IMR-90 (cell line): ENCODE results near the gene LDLRAD3. TPM values are rescaled to one million over a fixed set of nuclear protein-coding genes. Genes with fewer than 3 reads are reported as not detected.

ENCODE experiments used
- ATAC-seq: fragments of 200-7000 bp; cut with Tn5 transposase; 2 replicates; pipeline ENCODE4 v1.9.1; 2020; ENCODE audit warnings: low read depth, mild to moderate bottlenecking, moderate library complexity
- BruUV-seq: library from RNA; stranded (reverse); fragments of 400-500 nt; replicated peaks from 2 replicates; lab custom pipeline; 2021; lab: Mats Ljungman, UMichigan
- CTCF ChIA-PET: fragments of 300-600 bp; formaldehyde crosslinking; extraction: SDS; loops from one replicate; lab custom pipeline; 2021; ENCODE audit warnings: antibody characterized with exemption; lab: Yijun Ruan, JAX
- POLR2A ChIA-PET: fragments of 300-600 bp; sonication (Branson Sonifier 250); formaldehyde crosslinking; loops from one replicate; lab custom pipeline; 2022; ENCODE audit warnings: antibody characterized with exemption; ENCODE audit not compliant: unreplicated experiment; lab: Charles Lee
- DNase-seq: peaks from one replicate; pipeline ENCODE4 v3.0.0; 2013
- H2AFZ ChIP-seq: replicated peaks from 2 replicates; pipeline ENCODE3; 2013; ENCODE audit warnings: low read length, mild to moderate bottlenecking; ENCODE audit not compliant: poor library complexity
- H2AK5ac ChIP-seq: 2 replicates; pipeline ENCODE4 v1.6.1; 2013; ENCODE audit warnings: low read depth, low read length, inconsistent platforms
- H2AK9ac ChIP-seq: replicated peaks from 2 replicates; pipeline ENCODE3; 2013; ENCODE audit warnings: mild to moderate bottlenecking, low read depth, low read length, moderate library complexity; ENCODE audit not compliant: poor library complexity
- H2BK120ac ChIP-seq: 2 replicates; pipeline ENCODE4 v1.6.1; 2013; ENCODE audit warnings: low read depth, low read length, inconsistent platforms
- H2BK15ac ChIP-seq: 3 replicates; pipeline ENCODE4 v1.6.1; 2013; ENCODE audit warnings: low read depth, low read length, inconsistent platforms
- H2BK20ac ChIP-seq: 2 replicates; pipeline ENCODE4 v1.6.1; 2013; ENCODE audit warnings: low read depth, mild to moderate bottlenecking, inconsistent platforms, low read length, moderate library complexity
- H2BK5ac ChIP-seq: 2 replicates; pipeline ENCODE4 v1.6.1; 2013; ENCODE audit warnings: mild to moderate bottlenecking, low read depth, low read length, inconsistent platforms; ENCODE audit not compliant: poor library complexity, severe bottlenecking
- H3K14ac ChIP-seq: replicated peaks from 2 replicates; pipeline ENCODE4 v1.6.1; 2013; ENCODE audit warnings: low read depth, low read length, inconsistent platforms
- H3K18ac ChIP-seq: 2 replicates; pipeline ENCODE4 v1.6.1; 2013; ENCODE audit warnings: low read depth, low read length, control low read depth
- H3K23ac ChIP-seq: 2 replicates; pipeline ENCODE4 v1.6.1; 2013; ENCODE audit warnings: low read depth, low read length, inconsistent platforms
- H3K27ac ChIP-seq: 2 replicates; pipeline ENCODE4 v1.5.1; 2013; ENCODE audit warnings: mild to moderate bottlenecking, control low read depth, low read length; ENCODE audit not compliant: insufficient read depth
- H3K27me3 ChIP-seq: 2 replicates; pipeline ENCODE4 v1.6.1; 2013; ENCODE audit warnings: low read length; ENCODE audit not compliant: control insufficient read depth, insufficient read depth
- H3K36me3 ChIP-seq: 2 replicates; pipeline ENCODE4 v1.6.1; 2013; ENCODE audit warnings: low read length, mixed read lengths; ENCODE audit not compliant: control insufficient read depth, insufficient read depth
- H3K4ac ChIP-seq: 2 replicates; pipeline ENCODE4 v1.6.1; 2013; ENCODE audit warnings: low read depth, low read length, inconsistent platforms
- H3K4me1 ChIP-seq: 2 replicates; pipeline ENCODE4 v1.6.1; 2013; ENCODE audit warnings: low read length, mixed read lengths; ENCODE audit not compliant: control insufficient read depth, insufficient read depth
- H3K4me2 ChIP-seq: 2 replicates; pipeline ENCODE4 v1.6.1; 2013; ENCODE audit warnings: low read depth, mild to moderate bottlenecking, control low read depth, low read length, moderate library complexity
- H3K4me3 ChIP-seq: 2 replicates; pipeline ENCODE4 v1.5.1; 2013; ENCODE audit warnings: low read depth, mild to moderate bottlenecking, control low read depth, low read length, moderate library complexity; ENCODE audit not compliant: insufficient read depth
- H3K56ac ChIP-seq: 2 replicates; pipeline ENCODE4 v1.6.1; 2013; ENCODE audit warnings: low read length, inconsistent platforms; ENCODE audit not compliant: insufficient read depth; ENCODE audit errors: extremely low read depth
- H3K79me1 ChIP-seq, 2 experiments: 2 replicates each; pipeline ENCODE4 v1.6.1; 2013; ENCODE audit warnings: low read length in 2 of 2, inconsistent platforms in 1 of 2, low read depth in 1 of 2
- H3K9ac ChIP-seq: 2 replicates; pipeline ENCODE4 v1.6.1; 2013; ENCODE audit warnings: low read depth, low read length, control low read depth
- H3K9me1 ChIP-seq: 2 replicates; pipeline ENCODE4 v1.6.1; 2013; ENCODE audit warnings: low read length, inconsistent platforms; ENCODE audit not compliant: insufficient read depth
- H3K9me3 ChIP-seq: 2 replicates; pipeline ENCODE4 v1.6.1; 2013; ENCODE audit warnings: low read length; ENCODE audit not compliant: control insufficient read depth, insufficient read depth
- H4K20me1 ChIP-seq: 2 replicates; pipeline ENCODE4 v1.6.1; 2013; ENCODE audit warnings: low read length, inconsistent platforms; ENCODE audit not compliant: insufficient read depth
- H4K5ac ChIP-seq: 2 replicates; pipeline ENCODE4 v1.6.1; 2013; ENCODE audit warnings: mild to moderate bottlenecking, low read depth, low read length, control low read depth
- H4K8ac ChIP-seq, 2 experiments: 2 replicates each; pipeline ENCODE4 v1.6.1; 2013; ENCODE audit warnings: low read depth in 2 of 2, low read length in 2 of 2, control low read depth in 1 of 2, inconsistent platforms in 1 of 2
- H4K91ac ChIP-seq: 2 replicates; pipeline ENCODE4 v1.6.1; 2013; ENCODE audit warnings: low read depth, low read length, inconsistent platforms; ENCODE audit not compliant: insufficient read depth
- BHLHE40 ChIP-seq: fragments of 150-350 bp; IDR thresholded peaks from 2 replicates; pipeline ENCODE4 v1.6.1; 2016; ENCODE audit warnings: mild to moderate bottlenecking, low read depth, low read length
- CEBPB ChIP-seq: IDR thresholded peaks from 2 replicates; pipeline ENCODE4 v1.6.1; 2012; ENCODE audit warnings: low read depth, low read length, improper control_type of control experiment
- CHD1 ChIP-seq: IDR thresholded peaks from 2 replicates; pipeline ENCODE4 v1.6.1; 2012; ENCODE audit warnings: low read depth, low read length, improper control_type of control experiment
- CTCF ChIP-seq: conservative IDR thresholded peaks from 2 replicates; pipeline ENCODE4 v1.5.1; 2012; ENCODE audit warnings: mild to moderate bottlenecking, low read depth, low read length, improper control_type of control experiment
- ELK1 ChIP-seq: fragments of 150-350 bp; IDR thresholded peaks from 2 replicates; pipeline ENCODE4 v1.6.1; 2016; ENCODE audit warnings: low read depth, mild to moderate bottlenecking, low read length, moderate library complexity, borderline replicate concordance
- FOS ChIP-seq: fragments of 150-350 bp; IDR thresholded peaks from 2 replicates; pipeline ENCODE4 v1.6.1; 2016; ENCODE audit warnings: low read depth, low read length
- MAFK ChIP-seq: IDR thresholded peaks from 2 replicates; pipeline ENCODE4 v1.6.1; 2012; ENCODE audit warnings: low read depth, low read length, improper control_type of control experiment
- MAZ ChIP-seq: IDR thresholded peaks from 2 replicates; pipeline ENCODE4 v1.6.1; 2012; ENCODE audit warnings: low read depth, mild to moderate bottlenecking, low read length, improper control_type of control experiment, moderate library complexity, borderline replicate concordance
- MXI1 ChIP-seq: IDR thresholded peaks from 2 replicates; pipeline ENCODE4 v1.6.1; 2012; ENCODE audit warnings: low read depth, mild to moderate bottlenecking, low read length, moderate library complexity, borderline replicate concordance
- NFE2L2 ChIP-seq: fragments of 150-350 bp; IDR thresholded peaks from 2 replicates; pipeline ENCODE4 v1.6.1; 2016; ENCODE audit warnings: low read depth, mild to moderate bottlenecking, low read length
- POLR2A ChIP-seq: IDR thresholded peaks from 2 replicates; pipeline ENCODE4 v1.6.1; 2012; ENCODE audit warnings: mild to moderate bottlenecking, low read depth, low read length
- RAD21 ChIP-seq: IDR thresholded peaks from 2 replicates; pipeline ENCODE4 v1.6.1; 2012; ENCODE audit warnings: low read length, improper control_type of control experiment
- RCOR1 ChIP-seq: IDR thresholded peaks from 2 replicates; pipeline ENCODE4 v1.6.1; 2012; ENCODE audit warnings: mild to moderate bottlenecking, low read length, improper control_type of control experiment; ENCODE audit not compliant: insufficient replicate concordance
- RFX5 ChIP-seq: IDR thresholded peaks from 2 replicates; pipeline ENCODE4 v1.8.0; 2012; ENCODE audit warnings: low read depth, mild to moderate bottlenecking, low read length, moderate library complexity
- SMC3 ChIP-seq: fragments of 150-350 bp; IDR thresholded peaks from 2 replicates; pipeline ENCODE4 v1.6.1; 2016; ENCODE audit warnings: low read depth, mild to moderate bottlenecking, antibody characterized with exemption, low read length, moderate library complexity
- WGBS, 2 experiments: methylation state at CpG; one replicate each; pipeline versions ENCODE4 v1.1.5 to v1.1.7; 2013; ENCODE audit warnings: missing lambda C conversion rate in 2 of 2; ENCODE audit not compliant: insufficient read length in 1 of 2; ENCODE audit errors: extremely low coverage in 2 of 2; 5-methylcytosine and 5-hydroxymethylcytosine counted together
- dilution Hi-C: fragments of 300-500 bp; cut with HindIII; formaldehyde crosslinking; loops from one replicate; pipeline ENCODE4 v1.14.3; 2018; ENCODE audit warnings: low sequenced_read_pairs; ENCODE audit not compliant: unreplicated experiment
- in situ Hi-C: fragments of 300-500 bp; cut with MboI; formaldehyde crosslinking; loops from 3 replicates; pipeline ENCODE4 v1.14.3; 2019; ENCODE audit warnings: low sequenced_read_pairs, inconsistent platforms, mixed read lengths
- intact Hi-C: fragments of 100-400 bp; cut with micrococcal nuclease; formaldehyde crosslinking; loops from 2 replicates; pipeline ENCODE4 v1.10.0; 2022
- polyA plus RNA-seq, 3 experiments: library from polyadenylated mRNA; depleted of rRNA; stranded (reverse); fragments of >200 nt; gene quantifications; 2 replicates each; pipeline ENCODE4 v1.2.3, GENCODE V29; 2012; ENCODE audit warnings: low replicate concordance in 1 of 3
- total RNA-seq: library from RNA; depleted of rRNA; stranded (reverse); fragments of >200 nt; gene quantifications from 2 replicates; pipeline ENCODE4 v1.2.3, GENCODE V29; 2012
- TF ChIP-seq, protein P1 (sequence below): fragments of 150-350 bp; IDR thresholded peaks from 2 replicates; pipeline ENCODE4 v1.6.1; 2017; ENCODE audit warnings: mild to moderate bottlenecking, antibody characterized with exemption, low read length, low read depth

The LDLRAD3 gene
- total and polyA plus RNA-seq, 2 of the 4 experiments (the other 2 are of a cell fraction), result 2.7 to 6.4 TPM

DNA sequence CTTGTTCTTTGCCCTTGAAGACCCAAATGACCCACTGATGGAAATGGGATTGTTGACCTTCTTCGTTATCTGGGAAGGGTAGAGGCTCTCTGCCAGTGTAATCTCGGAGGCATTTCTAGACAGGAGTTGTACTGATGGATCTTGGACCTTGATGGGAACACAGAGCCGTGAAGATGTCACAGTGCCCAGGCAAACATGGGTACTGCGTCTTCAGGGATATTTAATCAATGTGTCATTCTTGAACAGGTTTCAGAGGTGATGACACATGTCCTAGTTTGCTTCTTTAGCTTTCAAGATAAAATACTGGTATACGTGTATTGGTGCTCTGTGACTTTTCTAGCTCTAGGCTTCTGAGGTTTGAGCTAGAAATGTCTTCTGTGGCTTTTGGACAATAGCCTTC, 6.2 kb downstream of the LDLRAD3 start:
- dilution Hi-C loops, result no loop called here
- H2BK15ac ChIP-seq, result no peak overlapping the region
- H3K9me3 ChIP-seq, result no peaks in the 10 kb centered on the region
- no peak overlapping the region for H3K4me3 ChIP-seq
- no peak overlapping the region for H4K5ac ChIP-seq
- no peak overlapping the region for H2BK20ac ChIP-seq
- ATAC-seq (no peak), DNase-seq (no peak)
- TF ChIP-seq, protein P1, sequence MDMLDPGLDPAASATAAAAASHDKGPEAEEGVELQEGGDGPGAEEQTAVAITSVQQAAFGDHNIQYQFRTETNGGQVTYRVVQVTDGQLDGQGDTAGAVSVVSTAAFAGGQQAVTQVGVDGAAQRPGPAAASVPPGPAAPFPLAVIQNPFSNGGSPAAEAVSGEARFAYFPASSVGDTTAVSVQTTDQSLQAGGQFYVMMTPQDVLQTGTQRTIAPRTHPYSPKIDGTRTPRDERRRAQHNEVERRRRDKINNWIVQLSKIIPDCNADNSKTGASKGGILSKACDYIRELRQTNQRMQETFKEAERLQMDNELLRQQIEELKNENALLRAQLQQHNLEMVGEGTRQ, result no peak
- no peak for TF ChIP-seq ELK1
- TF ChIP-seq RCOR1, result no peak
- no peak for TF ChIP-seq CHD1
- TF ChIP-seq MAZ, result no peak
- no peak for TF ChIP-seq CTCF
- TF ChIP-seq BHLHE40, result no peak
- no peak for TF ChIP-seq FOS
- TF ChIP-seq RAD21, result no peak
- no peak for TF ChIP-seq RFX5
- TF ChIP-seq NFE2L2, result no peak
- TF ChIP-seq SMC3, result no peak
- no peak for TF ChIP-seq CEBPB
- no peak for TF ChIP-seq MAFK
- no peak for TF ChIP-seq MXI1
- no peak for TF ChIP-seq POLR2A
- H3K23ac ChIP-seq, result no peak overlapping the region
- no peak overlapping the region for H2AFZ ChIP-seq
- no peak overlapping the region for H2AK5ac ChIP-seq
- BruUV-seq, result no TSS peak
- no peak overlapping the region for H3K56ac ChIP-seq
- H3K79me1 ChIP-seq, result peaks cover 13 to 36% of the 10 kb centered on the region in 2 experiments
- H3K18ac ChIP-seq, result no peak overlapping the region
- POLR2A ChIA-PET, result no interaction called here
- no peaks in the 10 kb centered on the region for H3K27me3 ChIP-seq
- H3K4me2 ChIP-seq, result no peak overlapping the region
- intact Hi-C loops, result no loop called here
- CTCF ChIA-PET, result no interaction called here
- H3K27ac ChIP-seq, result no peak overlapping the region
- no peaks in the 10 kb centered on the region; the same call in 1 of the 2 replicates for H3K9me1 ChIP-seq
- no peak overlapping the region for H4K91ac ChIP-seq
- no peak overlapping the region for H3K9ac ChIP-seq
- H3K14ac ChIP-seq, result no peak overlapping the region
- H2BK5ac ChIP-seq, result no peak overlapping the region
- no peak overlapping the region for H3K4ac ChIP-seq
- 100% methylated on average over 2 of the region's 5 CpGs; no CpG with 5 or more reads in 1 of the 2 experiments for WGBS, 2 experiments
- H2BK120ac ChIP-seq, result no peak overlapping the region
- 0 out of 2 replicates have a peak, but pooled peaks cover 3% of the 10 kb centered on the region for H4K20me1 ChIP-seq
- H3K4me1 ChIP-seq, result peaks cover under 1% of the 10 kb centered on the region; the same call in 1 of the 2 replicates
- no peak overlapping the region for H4K8ac ChIP-seq
- no peaks in the 10 kb centered on the region for H3K36me3 ChIP-seq
- no peak overlapping the region for H2AK9ac ChIP-seq
- in situ Hi-C loops, result loop anchor here (10.0 kb wide), 1 partner anchor 55 kb away; no protein-coding TSS in a partner anchor
